Cardiac septum (tissue), 1 donor: ENCODE measurements around the gene FUT1. TPM values are rescaled to one million over a fixed set of nuclear protein-coding genes. Genes with fewer than 3 reads are reported as not detected.
"Not testable (repeated sequence)": the region's sequence is repeated elsewhere in the genome, so short reads cannot be mapped to it uniquely, and the experiment has no call there.

ENCODE experiments used
- DNase-seq: peaks from one replicate; pipeline ENCODE4 v3.0.0-alpha.2; 2020; ENCODE audit warnings: low spot score
- intact Hi-C: fragments of 100-400 bp; cut with DNase I; formaldehyde crosslinking; loops from one replicate; pipeline ENCODE4 v1.14.0; 2022
- total RNA-seq: library from RNA; stranded (reverse); fragmentation: NEBNext Ultra II Directional; extraction: Animal tissue kit (Norgen Biotek cat#: 25700); gene quantifications from one replicate; pipeline ENCODE4 v1.2.1, GENCODE V29; 2021
- donor health status: DM: no; HTN: no; CAD: no.

The FUT1 gene
- total RNA-seq, 1 donor from 2014 or later, result 1.6 TPM

- DNase-seq, result no peak
- intact Hi-C loops, result no loop called here
These were observed 18.5 kb upstream of the FUT1 start for GRCh38 chr19:48770734-48771472.

- intact Hi-C loops, result no loop called here
- DNase-seq, result no peak
These were observed 17.8 kb upstream of the FUT1 start for GRCh38 chr19:48770266-48770665.

GRCh38 chr19:48768994-48769713 lies 16.7 kb upstream of the FUT1 start:
- intact Hi-C loops, result no loop called here
- DNase-seq, result no peak

- DNase-seq, intact Hi-C loops: not testable (repeated sequence)
These were observed 15.8 kb upstream of the FUT1 start for GRCh38 chr19:48768171-48768753.

- intact Hi-C loops, DNase-seq: not testable (repeated sequence)
These were observed 13.4 kb upstream of the FUT1 start for GRCh38 chr19:48765816-48766215.

GRCh38 chr19:48760504-48761205 lies 8.2 kb upstream of the FUT1 start:
- intact Hi-C loops, result no loop called here
- no peak for DNase-seq

- no peak for DNase-seq
These were observed 5.3 kb upstream of the FUT1 start for GRCh38 chr19:48757741-48758144.

GRCh38 chr19:48757089-48757675 lies 4.7 kb upstream of the FUT1 start:
- intact Hi-C loops, result no loop called here
- DNase-seq, result no peak

More at GRCh38 chr19:48757741-48758144, 5.3 kb upstream of the FUT1 start:
- intact Hi-C loops, result no loop called here

- DNase-seq, result no peak
- intact Hi-C loops, result no loop called here
These were observed 4.2 kb upstream of the FUT1 start for GRCh38 chr19:48756686-48757085.

GRCh38 chr19:48756212-48756611 lies 3.8 kb upstream of the FUT1 start:
- intact Hi-C loops, result no loop called here
- DNase-seq, result no peak

GRCh38 chr19:48755787-48756186 lies 3.3 kb upstream of the FUT1 start:
- no peak for DNase-seq
- intact Hi-C loops, result no loop called here

- intact Hi-C loops, result no loop called here
- no peak for DNase-seq
These were observed 2.7 kb upstream of the FUT1 start, which contains the start of gene FGF21 for GRCh38 chr19:48755084-48755641. Gene FGF21, plus strand, starts transcription at chr19:48755524. Its CDS starts 713 bp downstream, at chr19:48756237.

- DNase-seq, result no peak
- intact Hi-C loops, result no loop called here
These were observed 471 bp downstream of the FUT1 start for GRCh38 chr19:48751845-48752495.

- DNase-seq, result no peak
- intact Hi-C loops, result no loop called here
These were observed 1.5 kb downstream of the FUT1 start for GRCh38 chr19:48750771-48751504.

- intact Hi-C loops, result no loop called here
- DNase-seq, result no peak
These were observed 2.1 kb downstream of the FUT1 start for GRCh38 chr19:48750351-48750750.

GRCh38 chr19:48749571-48750198 lies 2.8 kb downstream of the FUT1 start:
- DNase-seq, result no peak
- intact Hi-C loops, result no loop called here

- peak; percentile 85 for DNase-seq
These were observed 5.5 kb downstream of the FUT1 start, which contains the start of gene IZUMO1 for GRCh38 chr19:48746738-48747575. Gene IZUMO1, minus strand, starts transcription at chr19:48746909. Its CDS starts 1,050 bp downstream, at chr19:48745859.

More at GRCh38 chr19:48746738-48747575, 5.5 kb downstream of the FUT1 start, which contains the start of gene IZUMO1:
- intact Hi-C loops, result no loop called here
